Glutamatergic neuron (in vitro differentiated cells): ENCODE results near the gene MACROD1. TPM values are rescaled to one million over a fixed set of nuclear protein-coding genes. Genes with fewer than 3 reads are reported as not detected.

ENCODE experiments used
- DNase-seq: peaks from one replicate; pipeline ENCODE4 v3.0.0; 2022
- H3K27ac Mint-ChIP-seq: one replicate; pipeline ENCODE4 v1.8.0; 2020; ENCODE audit warnings: mild to moderate bottlenecking, mixed read lengths, inconsistent platforms; ENCODE audit not compliant: unreplicated experiment
- H3K27me3 Mint-ChIP-seq: one replicate; pipeline ENCODE4 v1.8.0; 2020; ENCODE audit warnings: mild to moderate bottlenecking, moderate library complexity, mixed read lengths, inconsistent platforms; ENCODE audit not compliant: unreplicated experiment
- H3K36me3 Mint-ChIP-seq: one replicate; pipeline ENCODE4 v1.8.0; 2020; ENCODE audit warnings: mild to moderate bottlenecking, mixed read lengths, inconsistent platforms; ENCODE audit not compliant: unreplicated experiment
- H3K4me1 Mint-ChIP-seq: one replicate; pipeline ENCODE4 v1.8.0; 2020; ENCODE audit warnings: mild to moderate bottlenecking, low read depth, mixed read lengths, inconsistent platforms; ENCODE audit not compliant: unreplicated experiment
- H3K4me3 Mint-ChIP-seq: one replicate; pipeline ENCODE4 v1.8.0; 2020; ENCODE audit warnings: mild to moderate bottlenecking, mixed read lengths, inconsistent platforms; ENCODE audit not compliant: unreplicated experiment
- H3K9me3 Mint-ChIP-seq: one replicate; pipeline ENCODE4 v1.8.0; 2020; ENCODE audit warnings: mild to moderate bottlenecking, moderate library complexity, mixed read lengths, inconsistent platforms; ENCODE audit not compliant: unreplicated experiment
- CTCF ChIP-seq: fragments of 200-600 bp; sonication (generic); IDR thresholded peaks from one replicate; pipeline ENCODE4 v1.5.0; 2021; ENCODE audit not compliant: partially characterized antibody, unreplicated experiment
- total RNA-seq: library from RNA; stranded (reverse); fragmentation: NEBNext Ultra II Directional; extraction: Animal tissue kit (Norgen Biotek cat#: 25700); gene quantifications from one replicate; pipeline ENCODE4 v1.2.1, GENCODE V29; 2021; ENCODE audit not compliant: unreplicated experiment

Gene MACROD1
- total RNA-seq, 1 donor from 2014 or later: 12.7 TPM

- no peak for TF ChIP-seq CTCF
- H3K4me3 Mint-ChIP-seq: no peak overlapping the region
- peaks cover under 1% of the 10 kb centered on the region for H3K27me3 Mint-ChIP-seq
- peaks cover 26% of the 10 kb centered on the region for H3K4me1 Mint-ChIP-seq
- no peak overlapping the region for H3K27ac Mint-ChIP-seq
- no peak for DNase-seq
- H3K9me3 Mint-ChIP-seq: peaks cover 2% of the 10 kb centered on the region
- H3K36me3 Mint-ChIP-seq: no peaks in the 10 kb centered on the region
Measured at GRCh38 chr11:64089915-64090805, 75.8 kb downstream of the MACROD1 start.

DNA sequence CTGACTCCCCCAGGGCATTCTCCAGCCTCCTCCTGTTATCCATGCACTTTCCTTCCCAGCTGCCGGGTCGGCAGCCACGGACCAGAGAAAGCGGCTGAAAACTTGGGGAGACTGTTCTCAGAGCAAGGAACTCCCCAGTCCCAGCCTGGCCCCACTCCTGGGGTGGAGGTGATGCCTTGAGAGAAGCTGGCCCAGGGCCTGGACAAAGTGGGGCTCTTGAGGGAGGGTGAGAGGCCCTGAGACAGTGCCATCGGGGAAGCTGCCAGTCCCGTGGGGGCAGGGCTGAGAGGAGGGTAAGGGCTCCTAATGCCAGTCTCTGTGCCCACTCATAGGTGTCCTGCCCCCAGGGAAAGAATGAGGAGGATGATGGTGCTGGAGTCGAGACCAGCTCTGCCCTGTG, 76.4 kb downstream of the MACROD1 start:
- Mint-ChIP-seq H3K27ac (no peak overlapping the region), H3K9me3 (peaks cover 2% of the 10 kb centered on the region), H3K4me3 (no peak overlapping the region), H3K27me3 (no peaks in the 10 kb centered on the region), H3K36me3 (no peaks in the 10 kb centered on the region), H3K4me1 (peaks cover 22% of the 10 kb centered on the region)
- no peak for DNase-seq
- no peak for TF ChIP-seq CTCF

DNA sequence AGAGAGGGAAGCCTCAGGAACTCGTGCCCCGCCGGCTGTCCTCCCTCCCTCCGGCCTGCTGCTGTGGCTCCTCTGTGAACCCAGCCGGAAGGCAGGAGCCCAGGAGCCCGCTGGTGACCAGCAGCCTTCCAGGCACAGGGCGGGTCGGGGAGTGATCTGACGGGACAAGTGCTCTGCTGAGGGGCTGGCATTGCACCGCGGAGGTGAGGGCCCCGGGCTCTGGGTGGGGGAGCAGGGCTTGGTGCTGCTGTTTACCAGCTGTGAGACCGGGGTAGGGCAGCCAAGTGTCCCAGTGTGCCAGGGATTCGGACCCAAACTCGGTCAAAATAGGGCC, 76.9 kb downstream of the MACROD1 start:
- H3K36me3 Mint-ChIP-seq: no peaks in the 10 kb centered on the region
- peaks cover 22% of the 10 kb centered on the region for H3K4me1 Mint-ChIP-seq
- no peaks in the 10 kb centered on the region for H3K27me3 Mint-ChIP-seq

DNA sequence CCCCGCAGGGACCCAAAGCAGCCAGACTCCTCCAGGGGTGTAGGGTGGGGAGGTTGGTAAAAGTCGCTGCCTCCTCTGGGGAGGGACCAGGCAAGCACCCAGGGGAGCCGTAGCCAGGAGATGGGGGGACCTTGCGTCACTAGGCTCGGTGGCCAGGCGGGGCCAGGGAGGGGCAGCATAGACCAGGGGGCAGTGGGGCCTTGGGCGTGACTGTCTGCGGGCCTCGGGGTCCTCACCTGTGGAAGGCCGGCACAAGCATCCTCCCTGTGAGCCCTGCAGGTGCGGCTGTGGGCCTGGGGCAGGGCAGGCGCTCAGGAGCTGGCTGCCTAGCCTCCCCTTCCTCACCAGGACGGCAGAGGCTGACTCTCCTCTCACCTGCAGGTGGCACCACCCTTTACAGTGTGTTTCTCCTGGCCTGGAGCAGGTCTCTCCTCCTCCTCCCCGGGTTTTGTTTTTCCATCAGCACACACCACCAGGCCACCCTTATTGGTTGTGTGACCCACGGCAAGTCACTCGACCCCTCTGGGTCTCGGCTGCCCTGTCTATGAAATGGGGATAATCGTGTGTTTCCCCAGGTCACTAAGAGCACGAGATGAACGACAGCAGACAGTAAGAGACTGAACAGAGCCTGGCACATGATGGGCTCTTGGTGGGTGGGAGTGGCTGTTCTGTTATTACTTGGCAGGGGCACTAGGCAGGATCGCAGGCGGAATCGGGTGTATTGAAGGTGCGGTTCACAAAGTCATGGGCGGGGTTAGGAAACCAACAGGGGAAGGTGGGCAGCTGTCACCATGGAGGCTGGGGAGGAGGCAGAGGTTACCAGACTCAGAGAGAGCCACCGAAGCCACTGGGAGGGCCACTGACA, 77.5 kb downstream of the MACROD1 start:
- Mint-ChIP-seq H3K27ac (peak overlapping the region; percentile 5), H3K36me3 (no peaks in the 10 kb centered on the region), H3K27me3 (no peaks in the 10 kb centered on the region), H3K4me1 (peaks cover 21% of the 10 kb centered on the region), H3K4me3 (no peak overlapping the region), H3K9me3 (peaks cover 2% of the 10 kb centered on the region)
- no peak for DNase-seq
- peak; percentile 12 for TF ChIP-seq CTCF

More for the DNA sequence above, 76.9 kb downstream of the MACROD1 start:
- Mint-ChIP-seq H3K27ac (no peak overlapping the region), H3K9me3 (peaks cover 2% of the 10 kb centered on the region), H3K4me3 (no peak overlapping the region)
- no peak for DNase-seq
- no peak for TF ChIP-seq CTCF
